MCF 10A (cell line): ENCODE data around the gene SCAMP1. TPM values are rescaled to one million over a fixed set of nuclear protein-coding genes. Genes with fewer than 3 reads are reported as not detected.
"Not testable (repeated sequence)": the region's sequence is repeated elsewhere in the genome, so short reads cannot be mapped to it uniquely, and the experiment has no call there.

Experiments
- BruUV-seq: library from RNA; stranded (reverse); fragments of 400-500 nt; replicated peaks from 2 replicates; lab custom pipeline; 2021; lab: Mats Ljungman, UMichigan
- CTCF ChIA-PET: fragments of 300-600 bp; sonication (Branson Sonifier 250); formaldehyde crosslinking; extraction: SDS; loops from one replicate; lab custom pipeline; 2021; ENCODE audit warnings: antibody characterized with exemption, inconsistent platforms; lab: Yijun Ruan, JAX
- POLR2A ChIA-PET: fragments of 300-600, 350-650 bp; sonication (Branson Sonifier 250); formaldehyde crosslinking; extraction: SDS; loops from one replicate; lab custom pipeline; 2020; ENCODE audit warnings: antibody characterized with exemption, inconsistent platforms; lab: Yijun Ruan, JAX
- DNase-seq: peaks from one replicate; pipeline ENCODE4 v3.0.0-alpha.2; 2018; ENCODE audit not compliant: unreplicated experiment
- H3K27ac Mint-ChIP-seq: one replicate; pipeline ENCODE4 v1.8.0; 2022; ENCODE audit warnings: mild to moderate bottlenecking, low read depth, mixed read lengths; ENCODE audit not compliant: unreplicated experiment
- H3K27me3 Mint-ChIP-seq: one replicate; pipeline ENCODE4 v1.8.0; 2022; ENCODE audit warnings: mixed read lengths; ENCODE audit not compliant: insufficient read depth, unreplicated experiment
- H3K36me3 Mint-ChIP-seq: one replicate; pipeline ENCODE4 v1.8.0; 2022; ENCODE audit warnings: mild to moderate bottlenecking, moderate library complexity, mixed read lengths; ENCODE audit not compliant: insufficient read depth, unreplicated experiment
- H3K4me1 Mint-ChIP-seq: one replicate; pipeline ENCODE4 v1.8.0; 2022; ENCODE audit warnings: mixed read lengths; ENCODE audit not compliant: insufficient read depth, unreplicated experiment
- H3K4me3 Mint-ChIP-seq: one replicate; pipeline ENCODE4 v1.8.0; 2022; ENCODE audit warnings: mild to moderate bottlenecking, moderate library complexity, mixed read lengths; ENCODE audit not compliant: unreplicated experiment
- H3K9me3 Mint-ChIP-seq: one replicate; pipeline ENCODE4 v1.8.0; 2022; ENCODE audit warnings: mixed read lengths; ENCODE audit not compliant: unreplicated experiment
- intact Hi-C: fragments of 100-400 bp; cut with micrococcal nuclease; formaldehyde crosslinking; loops from 2 replicates; pipeline ENCODE4 v1.14.1; 2022
- total RNA-seq: library from RNA; stranded (reverse); gene quantifications from 2 replicates; pipeline ENCODE4 v1.2.3, GENCODE V29; 2022
- TF ChIP-seq, protein P1 (sequence below): fragments of 200-600 bp; IDR thresholded peaks from one replicate; pipeline ENCODE4 v1.8.0; 2022; ENCODE audit warnings: antibody characterized with exemption, mild to moderate bottlenecking; ENCODE audit not compliant: unreplicated experiment

The SCAMP1 gene
- total RNA-seq, 1 experiment from 2014 or later: 26.1 TPM

GRCh38 chr5:78433972-78434371 lies 73.6 kb downstream of the SCAMP1 start:
- TF ChIP-seq, protein P1, sequence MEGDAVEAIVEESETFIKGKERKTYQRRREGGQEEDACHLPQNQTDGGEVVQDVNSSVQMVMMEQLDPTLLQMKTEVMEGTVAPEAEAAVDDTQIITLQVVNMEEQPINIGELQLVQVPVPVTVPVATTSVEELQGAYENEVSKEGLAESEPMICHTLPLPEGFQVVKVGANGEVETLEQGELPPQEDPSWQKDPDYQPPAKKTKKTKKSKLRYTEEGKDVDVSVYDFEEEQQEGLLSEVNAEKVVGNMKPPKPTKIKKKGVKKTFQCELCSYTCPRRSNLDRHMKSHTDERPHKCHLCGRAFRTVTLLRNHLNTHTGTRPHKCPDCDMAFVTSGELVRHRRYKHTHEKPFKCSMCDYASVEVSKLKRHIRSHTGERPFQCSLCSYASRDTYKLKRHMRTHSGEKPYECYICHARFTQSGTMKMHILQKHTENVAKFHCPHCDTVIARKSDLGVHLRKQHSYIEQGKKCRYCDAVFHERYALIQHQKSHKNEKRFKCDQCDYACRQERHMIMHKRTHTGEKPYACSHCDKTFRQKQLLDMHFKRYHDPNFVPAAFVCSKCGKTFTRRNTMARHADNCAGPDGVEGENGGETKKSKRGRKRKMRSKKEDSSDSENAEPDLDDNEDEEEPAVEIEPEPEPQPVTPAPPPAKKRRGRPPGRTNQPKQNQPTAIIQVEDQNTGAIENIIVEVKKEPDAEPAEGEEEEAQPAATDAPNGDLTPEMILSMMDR: no peak
- BruUV-seq: no TSS peak
- intact Hi-C loops: no loop called here
- Mint-ChIP-seq H3K9me3 (peaks cover 8% of the 10 kb centered on the region), H3K4me3 (no peak overlapping the region), H3K4me1 (no peaks in the 10 kb centered on the region), H3K36me3 (peaks cover 4% of the 10 kb centered on the region), H3K27me3 (no peaks in the 10 kb centered on the region), H3K27ac (no peak overlapping the region)
- CTCF ChIA-PET: no interaction called here
- no peak for DNase-seq
- POLR2A ChIA-PET: interaction anchor here (1.5 kb wide), 1 partner anchor 9 kb away, joined by 3 read pairs; no protein-coding TSS in a partner anchor

DNA sequence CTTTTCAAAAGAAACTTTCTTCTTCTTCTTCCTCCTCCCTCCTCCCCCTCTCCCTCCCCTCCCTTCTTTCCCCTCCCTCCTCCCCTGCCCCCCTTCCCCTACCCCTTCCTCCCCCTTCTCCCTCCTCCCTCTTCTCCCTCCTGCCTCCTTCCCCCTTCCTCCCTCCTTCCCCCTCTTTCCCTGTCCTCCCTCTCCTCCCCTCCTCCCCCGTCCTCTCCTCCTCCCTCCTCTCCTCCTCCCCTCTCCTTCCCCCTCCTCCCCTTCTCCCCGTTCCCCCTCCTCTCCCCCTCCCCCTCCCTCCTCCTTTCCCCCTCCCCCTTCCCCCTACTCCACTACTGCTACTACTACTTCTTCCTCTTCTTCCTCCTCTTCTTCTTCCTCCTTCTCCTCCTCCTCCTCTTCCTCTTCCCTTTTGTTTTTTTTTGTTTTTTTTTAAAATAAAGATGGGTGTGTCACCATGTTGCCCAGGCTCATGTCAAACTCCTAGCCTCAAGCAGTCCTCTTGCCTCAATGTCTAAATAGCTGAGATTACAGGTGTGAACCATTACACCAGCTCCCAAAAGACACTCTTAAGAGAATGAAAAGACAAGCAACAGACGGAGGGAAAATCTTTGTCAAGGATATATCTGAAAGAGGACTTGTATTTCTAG lies 87.5 kb downstream of the SCAMP1 start:
- no peaks in the 10 kb centered on the region for H3K9me3 Mint-ChIP-seq
- no peaks in the 10 kb centered on the region for H3K4me1 Mint-ChIP-seq
- intact Hi-C loops: no loop called here
- no peaks in the 10 kb centered on the region for H3K27me3 Mint-ChIP-seq
- H3K27ac Mint-ChIP-seq: no peak overlapping the region
- no peak for DNase-seq
- BruUV-seq: no TSS peak
- peaks cover 1% of the 10 kb centered on the region for H3K36me3 Mint-ChIP-seq
- no peak overlapping the region for H3K4me3 Mint-ChIP-seq
- TF ChIP-seq, protein P1: no peak
- ChIA-PET POLR2A (no interaction called here), CTCF (interaction anchor here (0.6 to 0.7 kb wide), 2 partner anchors 20 to 292 kb away, joined by 3 to 5 read pairs; no protein-coding TSS in a partner anchor)

DNA sequence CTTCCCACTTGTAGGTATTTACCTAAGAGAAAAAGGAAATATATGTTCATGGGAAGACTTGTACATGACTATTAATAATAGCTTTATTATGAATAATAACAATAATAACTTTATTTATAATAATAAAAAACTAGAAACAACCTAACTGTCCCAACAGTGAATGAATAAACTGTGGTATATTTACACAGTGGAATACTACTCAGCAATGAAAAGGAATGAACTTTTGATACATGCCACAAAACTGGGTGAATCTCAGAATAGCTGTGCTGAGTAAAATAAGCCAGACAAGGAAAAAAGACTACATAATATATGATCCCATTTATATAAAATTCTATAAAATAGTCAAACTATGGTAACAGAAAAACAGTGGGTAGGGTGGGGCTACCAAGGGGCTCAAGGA lies 88.7 kb downstream of the SCAMP1 start:
- Mint-ChIP-seq H3K27me3 (no peaks in the 10 kb centered on the region), H3K4me3 (no peak overlapping the region), H3K36me3 (no peaks in the 10 kb centered on the region), H3K27ac (no peak overlapping the region), H3K4me1 (no peaks in the 10 kb centered on the region), H3K9me3 (no peaks in the 10 kb centered on the region)
- no peak for DNase-seq
- TF ChIP-seq, protein P1: no peak
- ChIA-PET CTCF (no interaction called here), POLR2A (interaction anchor here (0.7 kb wide), 1 partner anchor 534 kb away, joined by 3 read pairs; no protein-coding TSS in a partner anchor)
- intact Hi-C loops: no loop called here
- no TSS peak for BruUV-seq

GRCh38 chr5:78457507-78457906 lies 97.1 kb downstream of the SCAMP1 start:
- BruUV-seq, H3K4me1 Mint-ChIP-seq, POLR2A ChIA-PET, DNase-seq, CTCF ChIA-PET, H3K9me3 Mint-ChIP-seq, H3K27me3 Mint-ChIP-seq, H3K4me3 Mint-ChIP-seq, H3K36me3 Mint-ChIP-seq, intact Hi-C loops, H3K27ac Mint-ChIP-seq: not testable (repeated sequence)
